Liver (tissue), 9 donors: ENCODE data around the gene PPA2. TPM values are rescaled to one million over a fixed set of nuclear protein-coding genes. Genes with fewer than 3 reads are reported as not detected.
"Not testable (repeated sequence)": the region's sequence is repeated elsewhere in the genome, so short reads cannot be mapped to it uniquely, and the experiment has no call there.

ENCODE experiments used
- DNase-seq: peaks from one replicate; pipeline ENCODE4 v3.0.0-alpha.2; 2017; ENCODE audit warnings: low spot score
- H3K27ac ChIP-seq, 2 donors: one replicate each; pipeline ENCODE4 v1.7.0; 2013; ENCODE audit warnings: inconsistent platforms in 2 of 2, low read length in 2 of 2, control low read depth in 1 of 2, low read depth in 1 of 2, mild to moderate bottlenecking in 1 of 2
- H3K27me3 ChIP-seq, 4 donors: one replicate each; pipeline versions ENCODE4 v1.6.1 to v1.7.0; 2013; ENCODE audit warnings: low read length in 3 of 4, inconsistent platforms in 1 of 4, mild to moderate bottlenecking in 1 of 4, moderate library complexity in 1 of 4; ENCODE audit not compliant: control insufficient read depth in 4 of 4, insufficient read depth in 4 of 4
- H3K36me3 ChIP-seq, 4 donors: one replicate each; pipeline versions ENCODE4 v1.6.1 to v1.7.0; 2013; ENCODE audit warnings: low read length in 3 of 4, mild to moderate bottlenecking in 3 of 4, low read depth in 1 of 4, moderate library complexity in 1 of 4; ENCODE audit not compliant: control insufficient read depth in 4 of 4, insufficient read depth in 3 of 4
- H3K4me1 ChIP-seq, 4 donors: one replicate each; pipeline versions ENCODE4 v1.6.1 to v1.7.0; 2013; ENCODE audit warnings: low read length in 3 of 4, mild to moderate bottlenecking in 3 of 4, moderate library complexity in 1 of 4; ENCODE audit not compliant: control insufficient read depth in 4 of 4, insufficient read depth in 4 of 4
- H3K4me3 ChIP-seq, 3 donors: one replicate each; pipeline versions ENCODE4 v1.6.1 to v1.7.0; 2013; ENCODE audit warnings: low read length in 3 of 3, control low read depth in 1 of 3, low read depth in 1 of 3, mild to moderate bottlenecking in 1 of 3
- H3K9ac ChIP-seq, 2 donors: one replicate each; pipeline ENCODE4 v1.7.0; 2013; ENCODE audit warnings: low read length in 2 of 2, mild to moderate bottlenecking in 2 of 2, moderate library complexity in 2 of 2, control low read depth in 1 of 2, low read depth in 1 of 2
- H3K9me3 ChIP-seq, 4 donors: one replicate each; pipeline versions ENCODE4 v1.6.1 to v1.7.0; 2013; ENCODE audit warnings: low read length in 3 of 4; ENCODE audit not compliant: control insufficient read depth in 4 of 4
- ATF3 ChIP-seq: IDR thresholded peaks from 2 replicates; pipeline ENCODE4 v1.6.1; 2016; ENCODE audit warnings: antibody characterized with exemption
- EGR1 ChIP-seq, 2 donors: IDR thresholded peaks; 2 replicates each; pipeline ENCODE4 v1.6.1; 2016 to 2018; ENCODE audit warnings: antibody characterized with exemption in 2 of 2, low read depth in 2 of 2
- FOXA1 ChIP-seq: IDR thresholded peaks from 2 replicates; pipeline ENCODE4 v1.6.1; 2016; ENCODE audit warnings: antibody characterized with exemption
- FOXA2 ChIP-seq: IDR thresholded peaks from 2 replicates; pipeline ENCODE4 v1.6.1; 2016; ENCODE audit warnings: antibody characterized with exemption
- GABPA ChIP-seq, 2 donors: IDR thresholded peaks in 1 of 2; conservative IDR thresholded peaks in 1 of 2; 2 replicates each; pipeline ENCODE4 v1.6.1; 2016; ENCODE audit warnings: antibody characterized with exemption in 2 of 2, mild to moderate bottlenecking in 1 of 2, moderate library complexity in 1 of 2
- HNF4A ChIP-seq, 2 donors: conservative IDR thresholded peaks; 2 replicates each; pipeline ENCODE4 v1.6.1; 2016; ENCODE audit warnings: antibody characterized with exemption in 2 of 2, mild to moderate bottlenecking in 2 of 2
- HNF4G ChIP-seq: IDR thresholded peaks from 2 replicates; pipeline ENCODE4 v1.6.1; 2016; ENCODE audit warnings: antibody characterized with exemption
- NR2F2 ChIP-seq: IDR thresholded peaks from 2 replicates; pipeline ENCODE4 v1.6.1; 2016; ENCODE audit warnings: antibody characterized with exemption
- RAD21 ChIP-seq, 2 donors: IDR thresholded peaks; 2 replicates each; pipeline ENCODE4 v1.6.1; 2016; ENCODE audit warnings: antibody characterized with exemption in 2 of 2, mild to moderate bottlenecking in 2 of 2
- RXRA ChIP-seq, 2 donors: IDR thresholded peaks; 2 replicates each; pipeline ENCODE4 v1.6.1; 2017 to 2018; ENCODE audit warnings: antibody characterized with exemption in 2 of 2, mild to moderate bottlenecking in 1 of 2
- YY1 ChIP-seq: IDR thresholded peaks from 2 replicates; pipeline ENCODE4 v1.6.1; 2016; ENCODE audit warnings: antibody characterized with exemption, mild to moderate bottlenecking
- WGBS: extraction: QIAGEN DNeasy Blood & Tissue Kit; methylation state at CpG from one replicate; pipeline ENCODE4 v1.1.7; 2013; 5-methylcytosine and 5-hydroxymethylcytosine counted together
- polyA plus RNA-seq, 2 donors: library from polyadenylated mRNA; stranded (reverse) in 1 of 2; unstranded in 1 of 2; fragments of 200-250 nt in 1 of 2; fragments of >200 nt in 1 of 2; fragmentation: Nextera tagmentation in 1 of 2; extraction: Ambion mirVana in 1 of 2; gene quantifications; one replicate each; pipeline versions ENCODE4 v1.2.1 to v1.2.3, GENCODE V29; 2013 to 2015
- total RNA-seq, 2 donors: library from RNA; depleted of rRNA; stranded (reverse); fragments of >200 nt; gene quantifications; one replicate each; pipeline ENCODE4 v1.2.3, GENCODE V29; 2014
- TF ChIP-seq, protein P1 (sequence below): IDR thresholded peaks from 2 replicates; pipeline ENCODE4 v1.6.1; 2016; ENCODE audit warnings: antibody characterized with exemption
- TF ChIP-seq, protein P2 (sequence below): fragments of 150-350 bp; IDR thresholded peaks from 2 replicates; pipeline ENCODE4 v1.5.1; 2017; ENCODE audit warnings: improper control_type of control experiment, low read depth, low read length; ENCODE audit not compliant: missing input control
- donor health status: healthy.
- donor health status: healthy.
- donor health status: healthy.
- donor health status: healthy.
- donor health status: healthy.

PPA2 gene
- total and polyA plus RNA-seq, 4 donors, result 48.3 to 102 (median 70.8) TPM

DNA sequence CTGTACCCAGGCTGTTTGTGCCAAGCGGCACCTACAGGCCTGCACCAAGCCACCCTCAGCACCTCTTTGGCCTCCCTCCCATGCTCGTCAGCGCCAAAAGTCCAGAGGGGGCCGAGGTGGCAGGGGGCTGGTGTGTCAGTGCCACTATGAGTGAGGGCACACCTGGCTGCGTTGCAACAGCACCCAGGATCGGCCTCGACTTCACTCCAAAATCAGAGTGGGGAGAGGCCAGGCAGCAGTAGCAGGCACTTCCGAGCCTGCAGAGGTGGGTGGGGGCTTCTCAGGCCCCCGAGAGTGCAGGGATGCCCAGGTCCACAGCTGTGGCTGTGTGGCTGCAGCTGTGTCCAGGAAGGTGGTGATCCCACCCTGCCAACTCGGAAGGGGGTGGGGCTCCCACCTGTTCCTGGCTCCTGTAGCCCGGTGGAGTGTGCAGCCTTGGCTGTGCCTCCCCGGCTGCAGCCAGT, 58.5 kb downstream of the PPA2 start:
- Histone ChIP-seq H3K27me3 (no peaks in the 10 kb centered on the region), H3K4me1 (no peaks in the 10 kb centered on the region), H3K36me3 (peaks cover 0 to 5% (median 2%) of the 10 kb centered on the region in 4 donors), H3K9ac (no peak overlapping the region), H3K4me3 (no peak overlapping the region), H3K9me3 (no peaks in the 10 kb centered on the region), H3K27ac (no peak overlapping the region)
- TF ChIP-seq, protein P1, sequence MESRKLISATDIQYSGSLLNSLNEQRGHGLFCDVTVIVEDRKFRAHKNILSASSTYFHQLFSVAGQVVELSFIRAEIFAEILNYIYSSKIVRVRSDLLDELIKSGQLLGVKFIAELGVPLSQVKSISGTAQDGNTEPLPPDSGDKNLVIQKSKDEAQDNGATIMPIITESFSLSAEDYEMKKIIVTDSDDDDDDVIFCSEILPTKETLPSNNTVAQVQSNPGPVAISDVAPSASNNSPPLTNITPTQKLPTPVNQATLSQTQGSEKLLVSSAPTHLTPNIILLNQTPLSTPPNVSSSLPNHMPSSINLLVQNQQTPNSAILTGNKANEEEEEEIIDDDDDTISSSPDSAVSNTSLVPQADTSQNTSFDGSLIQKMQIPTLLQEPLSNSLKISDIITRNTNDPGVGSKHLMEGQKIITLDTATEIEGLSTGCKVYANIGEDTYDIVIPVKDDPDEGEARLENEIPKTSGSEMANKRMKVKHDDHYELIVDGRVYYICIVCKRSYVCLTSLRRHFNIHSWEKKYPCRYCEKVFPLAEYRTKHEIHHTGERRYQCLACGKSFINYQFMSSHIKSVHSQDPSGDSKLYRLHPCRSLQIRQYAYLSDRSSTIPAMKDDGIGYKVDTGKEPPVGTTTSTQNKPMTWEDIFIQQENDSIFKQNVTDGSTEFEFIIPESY, result no peak
- TF ChIP-seq FOXA1 (no peak), YY1 (no peak), RAD21 (IDR thresholded peaks at IDR 0.05) (no peak), EGR1 (IDR thresholded peaks at IDR 0.05; ENCODE audit: low read depth in 2 of 2) (no peak), FOXA2 (no peak), NR2F2 (no peak), HNF4A (conservative IDR thresholded peaks at IDR 0.05) (no peak)
- whole genome bisulfite sequencing, result 98% methylated on average over 12 of the region's 12 CpGs
- no peak for DNase-seq

- H3K36me3 ChIP-seq, result peaks cover 0 to 7% (median 3%) of the 10 kb centered on the region in 4 donors
- no peak overlapping the region for H3K9ac ChIP-seq
- H3K27ac ChIP-seq, result no peak overlapping the region
- TF ChIP-seq RXRA (IDR thresholded peaks at IDR 0.05) (no peak), GABPA (IDR thresholded peaks at IDR 0.05 in 1 of 2, conservative IDR thresholded peaks at IDR 0.05 in 1 of 2) (no peak), EGR1 (IDR thresholded peaks at IDR 0.05; ENCODE audit: low read depth in 2 of 2) (no peak), FOXA2 (no peak), HNF4G (no peak), ATF3 (no peak), HNF4A (conservative IDR thresholded peaks at IDR 0.05) (no peak), NR2F2 (no peak)
- TF ChIP-seq, protein P2, sequence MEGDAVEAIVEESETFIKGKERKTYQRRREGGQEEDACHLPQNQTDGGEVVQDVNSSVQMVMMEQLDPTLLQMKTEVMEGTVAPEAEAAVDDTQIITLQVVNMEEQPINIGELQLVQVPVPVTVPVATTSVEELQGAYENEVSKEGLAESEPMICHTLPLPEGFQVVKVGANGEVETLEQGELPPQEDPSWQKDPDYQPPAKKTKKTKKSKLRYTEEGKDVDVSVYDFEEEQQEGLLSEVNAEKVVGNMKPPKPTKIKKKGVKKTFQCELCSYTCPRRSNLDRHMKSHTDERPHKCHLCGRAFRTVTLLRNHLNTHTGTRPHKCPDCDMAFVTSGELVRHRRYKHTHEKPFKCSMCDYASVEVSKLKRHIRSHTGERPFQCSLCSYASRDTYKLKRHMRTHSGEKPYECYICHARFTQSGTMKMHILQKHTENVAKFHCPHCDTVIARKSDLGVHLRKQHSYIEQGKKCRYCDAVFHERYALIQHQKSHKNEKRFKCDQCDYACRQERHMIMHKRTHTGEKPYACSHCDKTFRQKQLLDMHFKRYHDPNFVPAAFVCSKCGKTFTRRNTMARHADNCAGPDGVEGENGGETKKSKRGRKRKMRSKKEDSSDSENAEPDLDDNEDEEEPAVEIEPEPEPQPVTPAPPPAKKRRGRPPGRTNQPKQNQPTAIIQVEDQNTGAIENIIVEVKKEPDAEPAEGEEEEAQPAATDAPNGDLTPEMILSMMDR, result no peak
- no peaks in the 10 kb centered on the region for H3K9me3 ChIP-seq
- no peak for DNase-seq
- 97% methylated on average over 15 of the region's 15 CpGs for WGBS
- no peaks in the 10 kb centered on the region for H3K4me1 ChIP-seq
- no peaks in the 10 kb centered on the region for H3K27me3 ChIP-seq
- no peak overlapping the region for H3K4me3 ChIP-seq
Observed at GRCh38 chr4:105414316-105414715, 59.5 kb downstream of the PPA2 start.

DNA sequence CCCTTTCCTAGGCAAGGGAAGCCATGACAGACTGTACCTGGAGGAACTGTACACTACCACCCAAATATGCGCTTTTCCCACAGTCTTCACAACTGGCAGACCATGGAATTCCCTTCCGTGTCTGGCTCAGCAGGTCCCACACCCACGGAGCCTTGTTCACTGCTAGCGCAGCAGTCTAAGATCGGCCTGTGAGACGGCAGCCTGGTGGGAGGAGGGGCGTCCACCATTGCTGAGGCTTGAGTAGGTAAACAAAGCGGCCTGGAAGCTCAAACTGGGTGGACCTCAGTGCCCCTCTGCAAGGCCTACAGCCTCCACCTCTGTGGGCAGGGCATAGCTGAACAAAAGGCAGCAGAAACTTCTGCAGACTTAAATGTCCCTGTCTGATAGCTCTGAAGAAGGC, 64.7 kb downstream of the PPA2 start:
- H3K27me3 ChIP-seq, H3K4me1 ChIP-seq, H3K9me3 ChIP-seq, H3K4me3 ChIP-seq, H3K27ac ChIP-seq, H3K36me3 ChIP-seq, DNase-seq, H3K9ac ChIP-seq: not testable (repeated sequence)
- 98% methylated on average over 8 of the region's 8 CpGs for WGBS
